Fibroblast of lung (primary cell): ENCODE results near the gene HEATR1. TPM values are rescaled to one million over a fixed set of nuclear protein-coding genes. Genes with fewer than 3 reads are reported as not detected.

Experiments used
- DNase-seq, 2 donors: peaks; one replicate each; pipeline versions ENCODE4 v3.0.0 to v3.0.0-alpha.2; 2010; ENCODE audit warnings: low read depth in 2 of 2
- H2AFZ ChIP-seq: 2 replicates; pipeline ENCODE4 v1.5.1; 2012; ENCODE audit warnings: low read length, control low read depth, inconsistent platforms
- H3K27ac ChIP-seq: 2 replicates; pipeline ENCODE4 v1.5.1; 2011; ENCODE audit warnings: low read length, control low read depth; ENCODE audit not compliant: insufficient read depth
- H3K27me3 ChIP-seq: 2 replicates; pipeline ENCODE4 v1.5.1; 2011; ENCODE audit warnings: mild to moderate bottlenecking, low read length; ENCODE audit not compliant: control insufficient read depth, insufficient read depth
- H3K36me3 ChIP-seq: 2 replicates; pipeline ENCODE4 v1.5.1; 2011; ENCODE audit warnings: low read length; ENCODE audit not compliant: control insufficient read depth, insufficient read depth
- H3K4me1 ChIP-seq: 2 replicates; pipeline ENCODE4 v1.5.1; 2011; ENCODE audit warnings: low read length; ENCODE audit not compliant: control insufficient read depth, insufficient read depth; ENCODE audit errors: extremely low read depth
- H3K4me2 ChIP-seq: 2 replicates; pipeline ENCODE4 v1.5.1; 2011; ENCODE audit warnings: low read length, control low read depth; ENCODE audit not compliant: insufficient read depth; ENCODE audit errors: extremely low read depth
- H3K4me3 ChIP-seq, 4 experiments: fragments of 200-600 bp in 1 of 4; sonication (generic) in 1 of 4; replicated peaks in 1 of 4; 2 replicates each; pipeline ENCODE4 v1.5.1; 2011 to 2016; ENCODE audit warnings: low read length in 4 of 4, low read depth in 3 of 4, mild to moderate bottlenecking in 3 of 4, control low read depth in 2 of 4, inconsistent platforms in 1 of 4, mixed read lengths in 1 of 4; ENCODE audit not compliant: insufficient read depth in 1 of 4; ENCODE audit errors: control extremely low read depth in 1 of 4
- H3K79me2 ChIP-seq: 2 replicates; pipeline ENCODE4 v1.5.1; 2012; ENCODE audit warnings: mild to moderate bottlenecking, low read length, inconsistent platforms; ENCODE audit not compliant: control insufficient read depth, insufficient read depth
- H3K9ac ChIP-seq: 2 replicates; pipeline ENCODE4 v1.5.1; 2011; ENCODE audit warnings: mild to moderate bottlenecking, low read length, control low read depth; ENCODE audit not compliant: insufficient read depth
- H3K9me3 ChIP-seq: 2 replicates; pipeline ENCODE4 v1.5.1; 2012; ENCODE audit warnings: low read depth, low read length; ENCODE audit not compliant: control insufficient read depth, insufficient read depth
- H4K20me1 ChIP-seq: 2 replicates; pipeline ENCODE4 v1.5.1; 2011; ENCODE audit warnings: low read length; ENCODE audit not compliant: control insufficient read depth, insufficient read depth; ENCODE audit errors: extremely low read depth
- EZH2 ChIP-seq: IDR thresholded peaks from 2 replicates; pipeline ENCODE4 v1.5.1; 2012; ENCODE audit warnings: low read length, control low read depth, mild to moderate bottlenecking; ENCODE audit errors: missing control alignments
- polyA plus RNA-seq, 2 donors: library from polyadenylated mRNA; depleted of rRNA in 1 of 2; stranded (reverse) in 1 of 2; unstranded in 1 of 2; fragments of >200 nt; gene quantifications; 2 replicates each; pipeline ENCODE4 v1.2.1, GENCODE V29; 2011 to 2012; ENCODE audit warnings: missing spikeins in 1 of 2
- total RNA-seq: library from RNA; depleted of rRNA; stranded (reverse); fragments of >200 nt; gene quantifications from 2 replicates; pipeline ENCODE4 v1.2.1, GENCODE V29; 2014
- TF ChIP-seq, protein P1 (sequence below), 2 donors: IDR thresholded peaks in 1 of 2; conservative IDR thresholded peaks in 1 of 2; 1 replicate in 1 of 2; 2 replicates in 1 of 2; pipeline ENCODE4 v1.5.1; 2011 to 2012; ENCODE audit warnings: low read length in 2 of 2, control low read depth in 1 of 2, inconsistent platforms in 1 of 2, low read depth in 1 of 2, mild to moderate bottlenecking in 1 of 2

Gene HEATR1
- total and polyA plus RNA-seq, 2 donors (not counting 1 experiment from before 2014, with no cell fraction given) = 18.0 to 28.7 TPM

DNA sequence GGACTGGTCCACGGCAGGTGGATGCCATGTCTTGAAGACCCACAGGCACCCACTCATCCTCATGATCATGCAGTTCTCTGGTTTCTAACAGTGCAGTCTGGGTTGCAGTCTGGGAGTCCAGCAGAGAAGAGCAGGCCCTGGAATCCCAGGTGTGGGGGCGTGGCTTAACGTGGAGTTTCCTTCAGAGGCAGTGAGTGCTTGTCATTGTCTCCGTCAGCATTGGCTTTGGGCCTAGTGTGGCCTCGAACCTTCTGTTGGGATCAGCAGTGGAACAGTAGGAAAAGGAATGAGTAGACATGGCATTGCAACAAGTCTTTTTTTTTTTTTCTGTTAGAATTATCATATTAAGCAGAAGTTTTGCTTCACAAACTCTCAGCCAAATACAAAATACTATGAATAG lies 67.8 kb downstream of the HEATR1 start:
- TF ChIP-seq EZH2 = no peak
- TF ChIP-seq, protein P1, sequence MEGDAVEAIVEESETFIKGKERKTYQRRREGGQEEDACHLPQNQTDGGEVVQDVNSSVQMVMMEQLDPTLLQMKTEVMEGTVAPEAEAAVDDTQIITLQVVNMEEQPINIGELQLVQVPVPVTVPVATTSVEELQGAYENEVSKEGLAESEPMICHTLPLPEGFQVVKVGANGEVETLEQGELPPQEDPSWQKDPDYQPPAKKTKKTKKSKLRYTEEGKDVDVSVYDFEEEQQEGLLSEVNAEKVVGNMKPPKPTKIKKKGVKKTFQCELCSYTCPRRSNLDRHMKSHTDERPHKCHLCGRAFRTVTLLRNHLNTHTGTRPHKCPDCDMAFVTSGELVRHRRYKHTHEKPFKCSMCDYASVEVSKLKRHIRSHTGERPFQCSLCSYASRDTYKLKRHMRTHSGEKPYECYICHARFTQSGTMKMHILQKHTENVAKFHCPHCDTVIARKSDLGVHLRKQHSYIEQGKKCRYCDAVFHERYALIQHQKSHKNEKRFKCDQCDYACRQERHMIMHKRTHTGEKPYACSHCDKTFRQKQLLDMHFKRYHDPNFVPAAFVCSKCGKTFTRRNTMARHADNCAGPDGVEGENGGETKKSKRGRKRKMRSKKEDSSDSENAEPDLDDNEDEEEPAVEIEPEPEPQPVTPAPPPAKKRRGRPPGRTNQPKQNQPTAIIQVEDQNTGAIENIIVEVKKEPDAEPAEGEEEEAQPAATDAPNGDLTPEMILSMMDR (conservative IDR thresholded peaks at IDR 0.05 in 1 of 2, IDR thresholded peaks at IDR 0.05 in 1 of 2; ENCODE audit: low read depth in 1 of 2, low read length in 2 of 2) = no peak
- DNase-seq = no peak
- Histone ChIP-seq H3K9ac (no peak overlapping the region), H3K4me3 (no peak overlapping the region), H3K9me3 (no peaks in the 10 kb centered on the region), H2AFZ (no peak overlapping the region), H3K4me2 (no peak overlapping the region), H3K79me2 (no peaks in the 10 kb centered on the region), H3K27ac (no peak overlapping the region), H3K27me3 (no peaks in the 10 kb centered on the region), H3K36me3 (peaks cover 4% of the 10 kb centered on the region), H4K20me1 (no peaks in the 10 kb centered on the region), H3K4me1 (no peaks in the 10 kb centered on the region)

DNA sequence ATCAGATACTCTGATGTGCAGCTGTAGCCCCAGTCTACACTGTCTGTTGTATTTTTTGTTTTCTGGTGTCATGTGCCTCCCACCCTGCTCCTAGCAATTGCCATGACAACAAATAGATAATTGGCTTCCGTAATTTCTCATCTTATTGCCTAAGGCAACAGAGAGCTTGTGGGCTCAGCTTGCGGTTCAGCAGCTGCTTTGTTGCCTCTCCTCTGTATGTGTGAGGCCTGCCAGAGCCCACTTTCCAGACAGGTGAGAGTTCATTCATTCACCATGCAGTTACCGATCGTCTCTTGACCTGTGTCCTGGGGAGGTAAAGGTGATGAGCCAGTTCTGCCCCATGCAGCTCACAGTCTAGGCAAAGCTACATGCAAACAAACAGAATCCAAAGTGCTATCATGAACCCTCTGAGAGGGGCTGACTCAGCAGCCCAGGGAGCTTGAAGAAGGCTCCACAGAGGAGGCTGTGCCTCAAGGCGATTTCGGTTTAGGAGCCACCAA lies 68.6 kb downstream of the HEATR1 start:
- Histone ChIP-seq H3K36me3 (peaks cover 4% of the 10 kb centered on the region), H3K27me3 (no peaks in the 10 kb centered on the region), H3K79me2 (no peaks in the 10 kb centered on the region), H2AFZ (no peak overlapping the region), H3K4me1 (no peaks in the 10 kb centered on the region), H3K4me2 (no peak overlapping the region), H4K20me1 (no peaks in the 10 kb centered on the region), H3K4me3 (no peak overlapping the region), H3K9ac (no peak overlapping the region), H3K27ac (no peak overlapping the region), H3K9me3 (no peaks in the 10 kb centered on the region)
- TF ChIP-seq, protein P1 (conservative IDR thresholded peaks at IDR 0.05 in 1 of 2, IDR thresholded peaks at IDR 0.05 in 1 of 2; ENCODE audit: low read depth in 1 of 2, low read length in 2 of 2) = no peak
- TF ChIP-seq EZH2 = no peak
- no peak for DNase-seq

- Histone ChIP-seq H3K79me2 (no peaks in the 10 kb centered on the region), H3K4me2 (no peak overlapping the region), H3K9me3 (no peaks in the 10 kb centered on the region), H3K4me3 (no peak overlapping the region), H3K27ac (no peak overlapping the region), H4K20me1 (no peaks in the 10 kb centered on the region), H3K4me1 (no peaks in the 10 kb centered on the region), H3K9ac (no peak overlapping the region), H3K36me3 (peaks cover 4% of the 10 kb centered on the region), H2AFZ (no peak overlapping the region), H3K27me3 (no peaks in the 10 kb centered on the region)
- TF ChIP-seq, protein P1 (conservative IDR thresholded peaks at IDR 0.05 in 1 of 2, IDR thresholded peaks at IDR 0.05 in 1 of 2; ENCODE audit: low read depth in 1 of 2, low read length in 2 of 2) = no peak
- no peak for TF ChIP-seq EZH2
- no peak for DNase-seq
Measured at GRCh38 chr1:236535190-236535589, 69.1 kb downstream of the HEATR1 start.
